H1 (cell line): ENCODE measurements around the gene ABCB11. TPM values are rescaled to one million over a fixed set of nuclear protein-coding genes. Genes with fewer than 3 reads are reported as not detected.

Source experiments
- CTCF ChIA-PET: fragments of 300-600 bp; sonication (Branson Sonifier 250); formaldehyde crosslinking; loops from one replicate; lab custom pipeline; 2021; ENCODE audit not compliant: partially characterized antibody; lab: Charles Lee
- POLR2A ChIA-PET: fragments of 300-600 bp; sonication (Branson Sonifier 250); formaldehyde crosslinking; loops from one replicate; lab custom pipeline; 2021; ENCODE audit warnings: inconsistent platforms; ENCODE audit not compliant: partially characterized antibody; lab: Charles Lee
- DNase-seq, 2 experiments: peaks; one replicate each; pipeline versions ENCODE4 v3.0.0 to v3.0.0-alpha.2; 2010 to 2022; ENCODE audit warnings: low spot score in 2 of 2, low read depth in 1 of 2, mixed read lengths in 1 of 2
- FAIRE-seq: peaks from 2 replicates; lab custom pipeline; 2011; peaks lifted over from hg19 to GRCh38; lab: Jason Lieb, UNC
- H2AFZ ChIP-seq: 2 replicates; pipeline ENCODE4 v1.8.1; 2012; ENCODE audit warnings: low read length, inconsistent platforms
- H2AK5ac ChIP-seq: 2 replicates; pipeline ENCODE4 v1.6.1; 2013; ENCODE audit warnings: low read depth, low read length
- H2BK120ac ChIP-seq: replicated peaks from 2 replicates; pipeline ENCODE3; 2013; ENCODE audit warnings: low read depth, low read length, inconsistent platforms
- H2BK12ac ChIP-seq: 2 replicates; pipeline ENCODE4 v1.6.1; 2013; ENCODE audit warnings: low read depth, low read length
- H2BK15ac ChIP-seq: 2 replicates; pipeline ENCODE4 v1.6.1; 2013; ENCODE audit warnings: low read length
- H2BK20ac ChIP-seq: 2 replicates; pipeline ENCODE4 v1.6.1; 2013; ENCODE audit warnings: low read length
- H2BK5ac ChIP-seq: 2 replicates; pipeline ENCODE4 v1.6.1; 2013; ENCODE audit warnings: low read depth, low read length
- H3K14ac ChIP-seq: 2 replicates; pipeline ENCODE4 v1.6.1; 2013; ENCODE audit warnings: inconsistent platforms; ENCODE audit not compliant: insufficient read length
- H3K18ac ChIP-seq: 2 replicates; pipeline ENCODE4 v1.6.1; 2013; ENCODE audit warnings: low read length; ENCODE audit errors: extremely low read depth
- H3K23ac ChIP-seq: 2 replicates; pipeline ENCODE4 v1.6.1; 2013; ENCODE audit warnings: inconsistent platforms; ENCODE audit not compliant: insufficient read length
- H3K23me2 ChIP-seq: 2 replicates; pipeline ENCODE4 v1.6.1; 2013; ENCODE audit warnings: low read depth, low read length
- H3K27ac ChIP-seq: 2 replicates; pipeline ENCODE4 v1.6.1; 2011; ENCODE audit warnings: low read depth, low read length, inconsistent platforms
- H3K27me3 ChIP-seq, 4 experiments: replicated peaks in 1 of 4; 1 replicate in 1 of 4; 2 replicates in 3 of 4; pipeline versions ENCODE4 v1.6.1 to v1.8.1; 2011 to 2013; ENCODE audit warnings: low read length in 3 of 4, mild to moderate bottlenecking in 3 of 4, inconsistent platforms in 2 of 4, mixed read lengths in 2 of 4, moderate library complexity in 1 of 4; ENCODE audit not compliant: control insufficient read depth in 3 of 4, insufficient read depth in 3 of 4; ENCODE audit errors: extremely low read depth in 1 of 4
- H3K36me3 ChIP-seq, 4 experiments: 2 replicates each; pipeline versions ENCODE4 v1.6.1 to v1.8.1; 2011 to 2013; ENCODE audit warnings: mild to moderate bottlenecking in 4 of 4, low read length in 3 of 4, moderate library complexity in 2 of 4, control low read depth in 1 of 4, inconsistent platforms in 1 of 4; ENCODE audit not compliant: insufficient read depth in 4 of 4, control insufficient read depth in 2 of 4
- H3K4ac ChIP-seq: replicated peaks from 2 replicates; pipeline ENCODE3; 2013; ENCODE audit warnings: low read length, low read depth, mixed read lengths, inconsistent platforms; ENCODE audit not compliant: insufficient read length
- H3K4me1 ChIP-seq, 4 experiments: replicated peaks in 1 of 4; 1 replicate in 1 of 4; 2 replicates in 3 of 4; pipeline versions ENCODE4 v1.6.1 to v1.8.1; 2011 to 2013; ENCODE audit warnings: low read length in 3 of 4, inconsistent platforms in 2 of 4, mixed read lengths in 1 of 4; ENCODE audit not compliant: insufficient read depth in 4 of 4, control insufficient read depth in 3 of 4
- H3K4me2 ChIP-seq, 2 experiments: 2 replicates each; pipeline versions ENCODE4 v1.6.1 to v1.8.1; 2011 to 2013; ENCODE audit warnings: low read depth in 2 of 2, low read length in 2 of 2, control low read depth in 1 of 2, inconsistent platforms in 1 of 2, mild to moderate bottlenecking in 1 of 2; ENCODE audit not compliant: insufficient read depth in 1 of 2
- H3K4me3 ChIP-seq, 4 experiments: fragments of 200-600, 300-600 bp in 1 of 4; sonication (generic), shearing (Covaris generic), sonication (Bioruptor Twin) in 1 of 4; 2 replicates each; pipeline versions ENCODE4 v1.5.1 to v1.8.1; 2011 to 2016; ENCODE audit warnings: low read length in 4 of 4, low read depth in 3 of 4, control low read depth in 2 of 4, inconsistent platforms in 2 of 4, mild to moderate bottlenecking in 2 of 4, mixed read lengths in 1 of 4, moderate library complexity in 1 of 4; ENCODE audit not compliant: insufficient read depth in 2 of 4; ENCODE audit errors: extremely low read depth in 1 of 4
- H3K56ac ChIP-seq: replicated peaks from 2 replicates; pipeline ENCODE3; 2013; ENCODE audit warnings: low read depth, mild to moderate bottlenecking, mixed read lengths, low read length, inconsistent platforms; ENCODE audit not compliant: insufficient read length
- H3K79me1 ChIP-seq: 2 replicates; pipeline ENCODE4 v1.6.1; 2013; ENCODE audit warnings: low read depth, low read length, control low read depth
- H3K79me2 ChIP-seq, 2 experiments: 2 replicates each; pipeline versions ENCODE4 v1.6.1 to v1.8.1; 2012 to 2013; ENCODE audit warnings: low read length in 2 of 2, mild to moderate bottlenecking in 2 of 2, inconsistent platforms in 1 of 2; ENCODE audit not compliant: insufficient read depth in 2 of 2, control insufficient read depth in 1 of 2
- H3K9ac ChIP-seq, 4 experiments: replicated peaks in 1 of 4; 1 replicate in 1 of 4; 2 replicates in 3 of 4; pipeline versions ENCODE4 v1.6.1 to v1.8.1; 2011 to 2013; ENCODE audit warnings: low read depth in 3 of 4, low read length in 3 of 4, control low read depth in 2 of 4, mild to moderate bottlenecking in 2 of 4, moderate library complexity in 2 of 4, inconsistent platforms in 1 of 4; ENCODE audit errors: extremely low read depth in 1 of 4
- H3K9me3 ChIP-seq, 2 experiments: 2 replicates each; pipeline versions ENCODE4 v1.6.1 to v1.8.1; 2012 to 2013; ENCODE audit warnings: mild to moderate bottlenecking in 2 of 2, moderate library complexity in 2 of 2, control low read depth in 1 of 2, inconsistent platforms in 1 of 2, low read depth in 1 of 2, low read length in 1 of 2, mixed read lengths in 1 of 2; ENCODE audit not compliant: insufficient read depth in 2 of 2
- H4K20me1 ChIP-seq, 2 experiments: replicated peaks in 1 of 2; 2 replicates each; pipeline versions ENCODE3 to v1.8.1; 2011 to 2013; ENCODE audit warnings: inconsistent platforms in 2 of 2, low read length in 2 of 2, mild to moderate bottlenecking in 1 of 2; ENCODE audit not compliant: insufficient read depth in 2 of 2, control insufficient read depth in 1 of 2
- H4K5ac ChIP-seq: 2 replicates; pipeline ENCODE4 v1.6.1; 2013; ENCODE audit warnings: low read length, low read depth, mixed read lengths, inconsistent platforms; ENCODE audit not compliant: insufficient read length
- H4K8ac ChIP-seq: 2 replicates; pipeline ENCODE4 v1.8.0; 2013; ENCODE audit warnings: mild to moderate bottlenecking, moderate library complexity, low read length, inconsistent platforms; ENCODE audit not compliant: insufficient read depth; ENCODE audit errors: extremely low read depth
- H4K91ac ChIP-seq: replicated peaks from 2 replicates; pipeline ENCODE3; 2013; ENCODE audit warnings: low read length, mixed read lengths, inconsistent platforms; ENCODE audit not compliant: insufficient read length
- ASH2L ChIP-seq: fragments of 200-600, 300-600 bp; sonication (generic); IDR thresholded peaks from one replicate; pipeline ENCODE4 v1.7.1; 2017; ENCODE audit warnings: low read length
- BRCA1 ChIP-seq: IDR thresholded peaks from 2 replicates; pipeline ENCODE4 v1.6.1; 2012; ENCODE audit warnings: low read depth, low read length, improper control_type of control experiment
- CBX5 ChIP-seq: fragments of 300-800, 300-1000 bp; sonication (generic); IDR thresholded peaks from 2 replicates; pipeline ENCODE4 v1.7.1; 2016; ENCODE audit warnings: antibody characterized with exemption, low read length, low read depth
- CBX8 ChIP-seq: fragments of 300-800, 300-1000 bp; sonication (generic); IDR thresholded peaks from 2 replicates; pipeline ENCODE4 v1.7.1; 2016; ENCODE audit warnings: low read depth, low read length, borderline replicate concordance
- CTCF ChIP-seq, 3 experiments: IDR thresholded peaks; 1 replicate in 2 of 3; 2 replicates in 1 of 3; pipeline versions ENCODE4 v1.5.1 to v1.6.1; 2011; ENCODE audit warnings: low read length in 3 of 3, mild to moderate bottlenecking in 3 of 3, inconsistent platforms in 2 of 3, low read depth in 1 of 3, moderate library complexity in 1 of 3; ENCODE audit not compliant: insufficient read depth in 1 of 3; ENCODE audit errors: control extremely low read depth in 1 of 3
- FOSL1 ChIP-seq: IDR thresholded peaks from 2 replicates; pipeline ENCODE4 v1.6.1; 2011; ENCODE audit warnings: mild to moderate bottlenecking, low read depth, low read length, moderate library complexity; ENCODE audit not compliant: insufficient read depth
- GTF2F1 ChIP-seq: IDR thresholded peaks from 2 replicates; pipeline ENCODE4 v1.6.1; 2012; ENCODE audit warnings: low read depth, low read length, improper control_type of control experiment, borderline replicate concordance
- MAFK ChIP-seq: IDR thresholded peaks from 2 replicates; pipeline ENCODE4 v1.6.1; 2012; ENCODE audit warnings: low read depth, mild to moderate bottlenecking, improper control_type of control experiment, low read length
- RNF2 ChIP-seq: fragments of 200-900, 300-1000 bp; sonication (generic); IDR thresholded peaks from 2 replicates; pipeline ENCODE4 v1.7.1; 2016; ENCODE audit warnings: borderline replicate concordance, low read depth, mild to moderate bottlenecking, antibody characterized with exemption, low read length; ENCODE audit not compliant: poor library complexity, severe bottlenecking; ENCODE audit errors: missing control alignments
- SP2 ChIP-seq: IDR thresholded peaks from 2 replicates; pipeline ENCODE4 v1.6.1; 2012; ENCODE audit warnings: mild to moderate bottlenecking, low read length, inconsistent platforms
- TAF7 ChIP-seq: optimal IDR thresholded peaks from 2 replicates; pipeline ENCODE3; 2011; ENCODE audit warnings: low read depth, mild to moderate bottlenecking, inconsistent platforms, low read length, moderate library complexity, borderline replicate concordance
- ZNF274 ChIP-seq: IDR thresholded peaks from 2 replicates; pipeline ENCODE4 v1.7.0; 2012; ENCODE audit warnings: low read length, borderline replicate concordance; ENCODE audit errors: extremely low read depth
- WGBS, 2 experiments: shearing (Covaris generic) in 1 of 2; methylation state at CpG; one replicate each; pipeline versions ENCODE4 v1.1.6 to v1.1.7; 2013 to 2015; ENCODE audit warnings: low lambda C conversion rate in 2 of 2, mixed read lengths in 2 of 2, inconsistent platforms in 1 of 2, low coverage in 1 of 2, missing lambda C conversion rate in 1 of 2; ENCODE audit not compliant: insufficient replicate concordance in 2 of 2, insufficient coverage in 1 of 2, insufficient read length in 1 of 2; ENCODE audit errors: extremely low coverage in 1 of 2, missing lambda C conversion rate in 1 of 2; 5-methylcytosine and 5-hydroxymethylcytosine counted together
- polyA plus RNA-seq, 7 experiments: library from polyadenylated mRNA; depleted of rRNA in 3 of 7; stranded (reverse) in 5 of 7; unstranded in 2 of 7; fragments of >200 nt in 5 of 7; fragments of 200-250 nt in 2 of 7; gene quantifications; 1 replicate in 5 of 7; 2 replicates in 1 of 7; 4 replicates in 1 of 7; pipeline versions ENCODE4 v1.2.1 to v1.2.3, GENCODE V29; 2011 to 2013; ENCODE audit warnings: missing spikeins in 2 of 7, mixed read lengths in 2 of 7
- total RNA-seq: library from RNA; stranded (reverse); fragmentation: NEBNext Ultra II Directional; extraction: Animal tissue kit (Norgen Biotek cat#: 25700); gene quantifications from 2 replicates; pipeline ENCODE4 v1.2.1, GENCODE V29; 2021

The ABCB11 gene
- total and polyA plus RNA-seq, 2 of the 8 experiments (the other 6 are each of a cell fraction or from before 2014, with no cell fraction given), result not detected

- ChIA-PET POLR2A (no interaction called here), CTCF (interaction anchor here (0.6 kb wide), 1 partner anchor 128 kb away, joined by 3 read pairs; no protein-coding TSS in a partner anchor)
- Histone ChIP-seq H3K9ac (no peak overlapping the region), H3K56ac (no peak overlapping the region), H3K79me2 (no peaks in the 10 kb centered on the region), H3K4ac (no peak overlapping the region), H3K23me2 (no peaks in the 10 kb centered on the region), H2BK120ac (no peak overlapping the region), H2BK12ac (no peak overlapping the region), H2BK5ac (no peak overlapping the region), H3K27ac (no peak overlapping the region), H3K79me1 (no peaks in the 10 kb centered on the region), H4K91ac (no peak overlapping the region), H3K27me3 (no peaks in the 10 kb centered on the region), H3K4me3 (no peak overlapping the region), H2BK15ac (no peak overlapping the region), H2BK20ac (no peak overlapping the region), H3K23ac (no peak overlapping the region), H3K4me2 (no peak overlapping the region), H3K18ac (no peak overlapping the region), H2AK5ac (no peak overlapping the region), H2AFZ (no peak overlapping the region), H4K8ac (no peak overlapping the region), H3K14ac (no peak overlapping the region), H3K4me1 (no peaks in the 10 kb centered on the region), H4K20me1 (no peaks in the 10 kb centered on the region), H3K9me3 (no peaks in the 10 kb centered on the region), H4K5ac (no peak overlapping the region), H3K36me3 (no peaks in the 10 kb centered on the region)
- WGBS, 2 experiments, result 88% methylated on average over 3 of the region's 3 CpGs; no CpG with 5 or more reads in 1 of the 2 experiments
- DNase-seq (no peak), FAIRE-seq (no peak)
- TF ChIP-seq BRCA1, result no peak
- no peak for TF ChIP-seq RNF2
- TF ChIP-seq MAFK, result no peak
- TF ChIP-seq ZNF274, result no peak
- TF ChIP-seq CBX8, result no peak
- no peak for TF ChIP-seq GTF2F1
- no peak for TF ChIP-seq ASH2L
- no peak for TF ChIP-seq CBX5
- no peak for TF ChIP-seq FOSL1
- TF ChIP-seq SP2, result no peak
- no peak for TF ChIP-seq TAF7
- no peak for TF ChIP-seq CTCF (IDR thresholded peaks at IDR 0.05; ENCODE audit: control extremely low read depth in 1 of 3, insufficient read depth in 1 of 3, low read depth in 1 of 3, low read length in 3 of 3)
These were observed 8.0 kb downstream of the ABCB11 start for GRCh38 chr2:169023161-169023560.
